Inflammatory macrophage treated with lipopolysaccharide for 1 hour (primary cell): ENCODE measurements around the gene CTNND2.

Source experiments
- DNase-seq, 2 donors: peaks; one replicate each; pipeline ENCODE4 v3.0.0-alpha.2; 2020 to 2022

The CTNND2 gene

GRCh38 chr5:11227064-11227463, 677.2 kb downstream of the CTNND2 start:
- no peak for DNase-seq

- no peak for DNase-seq
These were observed 679.6 kb downstream of the CTNND2 start for GRCh38 chr5:11224436-11225187.

- DNase-seq, result no peak
These were observed 682.1 kb downstream of the CTNND2 start for GRCh38 chr5:11222169-11222568.

- no peak for DNase-seq
These were observed 689.2 kb downstream of the CTNND2 start for GRCh38 chr5:11214864-11215644.

DNA sequence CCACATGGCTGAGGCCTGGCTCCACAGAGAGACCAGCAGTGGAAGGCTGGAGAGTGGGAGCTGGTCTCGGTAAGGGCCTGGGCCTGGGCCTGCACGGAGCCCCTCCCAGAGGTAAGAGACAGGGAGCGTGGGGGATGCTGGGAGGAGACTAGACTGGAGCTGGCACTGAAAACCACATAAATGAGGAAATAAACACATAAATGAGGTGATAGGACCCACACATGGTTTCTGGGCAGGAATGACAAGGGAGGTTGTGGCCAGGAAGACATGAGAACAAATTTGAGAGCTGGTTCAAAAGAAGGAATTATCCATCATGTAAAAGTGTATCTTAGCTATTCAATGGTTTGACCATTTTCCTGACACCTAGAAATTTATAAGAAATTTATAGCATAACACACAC, 691.5 kb downstream of the CTNND2 start:
- DNase-seq, result no peak

DNA sequence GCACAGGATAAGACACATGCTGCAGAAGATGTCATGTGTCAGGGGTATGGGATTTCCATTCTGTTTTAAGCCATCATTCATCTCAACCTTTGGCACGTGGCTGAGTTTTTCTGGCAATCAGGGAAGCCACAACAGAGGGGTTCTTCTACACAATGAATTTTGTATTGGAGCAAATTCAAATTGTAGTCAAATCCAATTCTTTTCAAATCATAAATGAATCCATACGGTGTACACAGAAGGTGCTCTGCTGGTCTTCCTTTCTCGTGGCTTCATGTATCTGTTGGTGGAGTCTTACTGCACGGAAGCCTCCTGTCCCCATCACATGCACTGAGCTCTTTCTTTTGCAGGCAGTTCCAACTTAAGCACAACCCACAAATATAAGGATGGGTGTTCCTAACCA, 706.5 kb downstream of the CTNND2 start:
- no peak for DNase-seq

DNA sequence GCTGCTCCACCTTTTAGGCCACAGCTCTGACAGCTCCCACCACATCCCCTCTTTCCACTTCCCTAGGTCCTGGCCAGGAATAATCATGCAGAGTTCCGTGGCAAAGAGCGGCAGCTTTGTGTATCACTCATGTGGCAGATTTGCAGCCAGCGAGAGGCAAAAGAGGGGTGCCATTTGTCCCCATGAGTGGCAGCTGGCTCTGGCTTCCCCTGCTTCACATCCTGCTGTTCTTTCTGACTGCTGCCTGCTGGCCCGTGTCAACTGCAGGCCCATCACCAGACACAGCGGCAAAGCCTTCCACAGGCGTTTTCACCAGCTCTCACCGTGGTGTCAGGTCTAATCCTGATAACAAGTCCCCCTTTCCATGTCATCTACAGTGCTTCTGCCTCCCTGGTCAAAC, 712.6 kb downstream of the CTNND2 start:
- no peak for DNase-seq

GRCh38 chr5:11182441-11183080, 721.7 kb downstream of the CTNND2 start:
- DNase-seq, result peak; percentile 27 to 34

DNA sequence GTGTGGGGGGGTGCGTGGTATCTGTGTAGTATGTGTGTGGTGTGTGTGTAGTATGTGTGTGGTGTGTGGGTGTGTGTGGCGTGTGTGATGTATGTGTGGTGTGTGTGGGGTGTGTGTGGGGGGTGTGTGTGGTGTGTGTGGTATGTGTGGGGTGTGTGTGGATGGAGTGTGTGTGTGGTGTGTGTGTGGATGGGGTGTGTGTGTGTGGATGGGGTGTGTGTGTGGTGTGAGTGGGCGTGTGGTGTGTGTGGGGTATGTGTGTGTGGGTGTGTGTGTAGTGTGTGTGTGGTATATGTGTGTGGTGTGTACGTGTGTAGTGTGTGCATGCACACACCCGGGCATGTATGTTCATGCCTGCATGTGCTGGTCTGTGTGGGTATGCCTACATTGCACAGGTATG, 722.3 kb downstream of the CTNND2 start:
- no peak for DNase-seq

GRCh38 chr5:11180890-11181289, 723.4 kb downstream of the CTNND2 start:
- DNase-seq, result no peak

DNA sequence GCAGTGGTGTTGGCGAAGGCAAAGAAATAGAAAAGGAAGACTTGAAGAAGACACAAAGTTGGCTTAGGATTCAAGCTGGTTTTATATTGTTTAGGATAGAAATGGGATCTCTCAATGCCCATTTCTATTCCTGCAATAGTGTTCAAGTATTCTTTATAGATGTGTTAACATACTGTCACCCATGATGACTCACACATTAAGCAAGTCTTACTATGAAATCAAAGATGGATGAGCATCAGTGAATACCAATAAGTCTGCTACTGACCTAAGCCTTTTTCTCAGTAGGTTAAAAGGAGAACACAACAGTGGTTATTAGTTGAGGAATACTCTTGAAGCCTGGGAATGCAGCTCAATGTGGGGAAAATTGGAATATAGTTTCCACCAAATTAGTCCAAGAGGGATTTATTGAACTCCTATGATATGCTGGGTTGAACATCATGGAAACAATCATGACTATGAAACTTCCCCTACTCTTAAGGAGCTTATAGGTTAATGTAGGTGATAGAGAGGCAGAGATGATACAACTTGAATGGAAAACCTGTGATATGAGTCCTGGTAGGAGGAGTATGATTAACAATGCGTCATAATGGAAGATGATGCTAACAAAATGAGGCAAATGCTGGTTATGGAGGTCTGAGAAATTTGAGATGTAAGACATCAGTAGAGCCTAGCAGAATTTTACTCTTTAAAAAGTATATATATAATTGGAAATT, 726.1 kb downstream of the CTNND2 start:
- peak; percentile 12 to 24 for DNase-seq

GRCh38 chr5:11174591-11174990, 729.7 kb downstream of the CTNND2 start:
- DNase-seq, result no peak

- no peak for DNase-seq
These were observed 731.8 kb downstream of the CTNND2 start for GRCh38 chr5:11172484-11172883.

GRCh38 chr5:11171236-11171635, 733.0 kb downstream of the CTNND2 start:
- no peak for DNase-seq

GRCh38 chr5:11166923-11167322, 737.3 kb downstream of the CTNND2 start:
- peak; percentile 32 to 55 for DNase-seq

DNA sequence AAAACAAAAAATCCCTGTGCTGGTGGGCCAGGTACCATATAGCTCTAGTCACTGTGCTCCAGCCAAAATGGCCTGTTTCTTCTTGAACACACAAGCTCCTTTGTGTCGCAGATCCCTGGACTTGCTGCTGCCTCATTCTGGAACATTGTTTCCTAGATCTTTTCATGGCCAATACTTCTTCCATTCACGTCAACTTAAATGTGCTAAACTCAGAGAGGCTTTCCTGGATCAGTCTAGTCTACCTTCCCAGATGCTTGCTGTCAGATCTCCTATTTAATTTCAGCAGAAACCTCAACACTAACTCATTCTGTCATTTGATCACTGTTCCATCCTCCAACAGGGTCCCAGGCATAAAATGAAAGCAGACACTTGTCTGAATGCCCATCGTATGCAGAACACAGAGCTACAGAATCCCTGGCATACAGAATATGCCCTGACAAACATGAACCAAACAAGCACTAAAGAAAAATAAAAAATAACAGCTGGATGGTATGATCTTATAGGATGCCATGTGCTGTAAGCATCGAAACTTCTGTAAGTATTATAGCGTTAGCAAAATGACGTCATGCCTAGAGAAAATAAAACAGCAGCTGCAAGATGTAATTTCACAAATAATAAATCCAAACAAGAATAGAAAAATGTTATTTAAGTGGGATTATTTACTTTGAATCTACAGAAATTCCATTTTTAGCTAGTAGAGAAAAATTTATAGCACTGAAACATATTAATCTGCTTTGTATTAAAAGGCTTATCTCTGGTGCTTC, 739.5 kb downstream of the CTNND2 start:
- no peak for DNase-seq

GRCh38 chr5:11157132-11157531, 747.1 kb downstream of the CTNND2 start:
- DNase-seq, result no peak

- DNase-seq, result no peak
These were observed 750.4 kb downstream of the CTNND2 start for GRCh38 chr5:11153670-11154382.

- no peak for DNase-seq
These were observed 751.9 kb downstream of the CTNND2 start for GRCh38 chr5:11152368-11152767.

DNA sequence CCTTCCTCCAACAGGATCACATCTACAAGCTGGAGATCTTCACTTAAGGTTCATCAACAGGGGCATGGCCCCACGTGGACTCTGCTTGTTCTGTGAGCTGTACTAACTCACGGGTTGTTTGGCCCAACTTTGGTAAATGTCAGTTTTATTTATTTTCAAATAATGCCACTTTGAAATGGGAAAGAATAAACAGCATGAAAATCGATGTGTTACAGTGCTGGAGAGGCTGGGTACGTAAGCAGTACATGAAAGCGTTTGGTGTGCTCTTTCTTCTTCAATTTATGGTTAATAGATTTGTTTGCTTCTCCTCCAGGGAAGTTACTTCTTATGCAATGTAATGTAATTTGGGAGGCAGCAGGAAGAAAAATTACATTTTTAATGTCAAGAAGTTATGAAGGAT, 753.3 kb downstream of the CTNND2 start:
- DNase-seq, result no peak

DNA sequence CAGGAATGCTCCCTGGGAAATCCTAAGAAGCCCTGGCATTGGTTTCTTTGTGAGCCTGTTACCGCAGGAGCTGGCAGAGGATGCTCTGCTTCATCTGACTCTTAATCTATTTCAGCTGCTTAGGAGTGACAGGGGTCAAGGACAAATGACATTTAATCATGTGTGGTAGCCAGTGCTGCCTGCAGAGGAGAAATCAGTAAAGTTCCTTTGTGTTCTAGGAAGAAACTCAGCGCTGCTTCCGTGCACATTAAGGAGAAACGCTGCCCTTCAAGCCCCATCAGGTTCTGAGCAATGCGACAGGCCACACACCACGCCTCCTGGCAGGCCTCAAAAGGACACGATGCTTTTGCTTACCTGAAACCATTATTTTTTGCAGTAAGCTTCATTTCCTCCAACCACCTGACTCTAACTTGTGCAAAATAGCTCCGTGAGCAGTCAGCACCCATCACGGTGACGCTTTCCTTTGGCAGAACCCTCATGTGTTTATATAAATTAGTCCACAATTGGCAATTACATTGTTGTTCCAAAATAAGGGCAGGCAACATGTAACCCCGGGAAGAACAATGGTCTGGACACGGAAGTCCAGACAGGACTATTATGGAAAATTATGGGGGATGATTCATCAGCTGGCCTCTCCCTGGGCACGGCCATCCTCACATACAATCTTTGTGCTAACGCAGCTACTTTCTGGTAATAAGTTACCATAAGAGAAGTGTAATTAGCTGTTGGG, 755.3 kb downstream of the CTNND2 start:
- no peak for DNase-seq
